Smooth muscle cell (in vitro differentiated cells): Measurements from ENCODE around the gene ADAMTS12. TPM values are rescaled to one million over a fixed set of nuclear protein-coding genes. Genes with fewer than 3 reads are reported as not detected.

ENCODE experiments used
- DNase-seq: peaks from one replicate; lab custom pipeline; 2025; ENCODE audit not compliant: unreplicated experiment; lab: John Stamatoyannopoulos, UW
- H2AFZ ChIP-seq: fragments of 200-600 bp; sonication (generic); 2 replicates; pipeline ENCODE4 v1.6.0; 2016; ENCODE audit warnings: antibody characterized with exemption, low read depth, mild to moderate bottlenecking
- H3F3A ChIP-seq: fragments of 200-600 bp; sonication (generic); 2 replicates; pipeline ENCODE4 v1.6.0; 2017; ENCODE audit warnings: antibody characterized with exemption, low read depth
- H3K27ac ChIP-seq: fragments of 200-600 bp; sonication (generic); 2 replicates; pipeline ENCODE4 v1.5.1; 2016; ENCODE audit warnings: low read depth, mild to moderate bottlenecking
- H3K27me3 ChIP-seq: fragments of 200-600 bp; sonication (generic); 2 replicates; pipeline ENCODE4 v1.6.1; 2016; ENCODE audit warnings: low read depth, mild to moderate bottlenecking
- H3K36me3 ChIP-seq: fragments of 200-600 bp; sonication (generic); 2 replicates; pipeline ENCODE4 v1.5.1; 2016; ENCODE audit warnings: low read depth
- H3K4me1 ChIP-seq: fragments of 200-600 bp; sonication (generic); 2 replicates; pipeline ENCODE4 v1.5.1; 2016; ENCODE audit warnings: low read depth
- H3K4me2 ChIP-seq: fragments of 200-600 bp; sonication (generic); 2 replicates; pipeline ENCODE4 v1.6.0; 2016; ENCODE audit warnings: mild to moderate bottlenecking
- H3K4me3 ChIP-seq: fragments of 200-600 bp; sonication (generic); 2 replicates; pipeline ENCODE4 v1.5.1; 2016; ENCODE audit warnings: mild to moderate bottlenecking
- H3K79me2 ChIP-seq: fragments of 200-600 bp; sonication (generic); 2 replicates; pipeline ENCODE4 v1.6.0; 2016; ENCODE audit warnings: low read depth, mild to moderate bottlenecking
- H3K9ac ChIP-seq: fragments of 200-600 bp; sonication (generic); 2 replicates; pipeline ENCODE4 v1.6.0; 2016; ENCODE audit warnings: low read depth
- H3K9me3 ChIP-seq: fragments of 200-600 bp; sonication (generic); replicated peaks from 2 replicates; pipeline ENCODE4 v1.5.1; 2016; ENCODE audit warnings: low read depth
- H4K20me1 ChIP-seq: fragments of 200-600 bp; sonication (generic); 2 replicates; pipeline ENCODE4 v1.6.0; 2016; ENCODE audit warnings: low read depth
- WGBS: methylation state at CpG from one replicate; pipeline ENCODE4 v1.1.7; 2016; ENCODE audit warnings: low lambda C conversion rate; 5-methylcytosine and 5-hydroxymethylcytosine counted together
- polyA plus RNA-seq: library from polyadenylated mRNA; unstranded; fragments of >200 nt; fragmentation: Nextera tagmentation; extraction: Ambion mirVana; gene quantifications from 2 replicates; pipeline ENCODE4 v1.2.1, GENCODE V29; 2016
- small RNA-seq: library from RNA; depleted of rRNA; stranded (forward); fragments of <200 nt; gene quantifications from one replicate; pipeline ENCODE3, GENCODE V24; 2014
- total RNA-seq: library from RNA; depleted of rRNA; stranded (reverse); fragments of >200 nt; gene quantifications from 2 replicates; pipeline ENCODE4 v1.2.3, GENCODE V29; 2014
- TF ChIP-seq, protein P1 (sequence below): fragments of 200-600 bp; sonication (generic); IDR thresholded peaks from 2 replicates; pipeline ENCODE4 v1.5.1; 2017; ENCODE audit warnings: borderline replicate concordance, mild to moderate bottlenecking, antibody characterized with exemption; ENCODE audit not compliant: insufficient read depth, poor library complexity, severe bottlenecking

The ADAMTS12 gene
- total and polyA plus RNA-seq, 2 experiments from 2014 or later = 34.3 to 84.9 TPM

DNA sequence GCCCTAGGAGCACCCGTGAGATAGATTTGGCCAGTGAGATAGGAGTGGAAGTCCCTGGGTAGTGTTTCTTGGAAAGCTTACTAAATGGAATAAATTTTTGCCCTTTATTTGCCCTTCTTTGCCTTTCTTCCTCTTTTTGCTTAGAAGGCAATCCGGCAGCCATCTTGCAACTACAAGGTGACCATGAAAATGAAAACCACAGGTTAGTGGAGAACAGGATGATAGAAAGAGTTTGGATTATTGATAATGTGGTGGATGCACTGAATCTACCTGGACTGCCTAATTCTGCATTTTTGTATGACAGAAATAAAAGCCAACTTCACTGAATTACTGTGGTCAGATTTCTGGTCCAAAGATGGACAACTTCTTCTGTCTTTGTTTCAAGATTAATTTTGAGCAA, 417.8 kb downstream of the ADAMTS12 start:
- Histone ChIP-seq H3K27me3 (no peaks in the 10 kb centered on the region), H3K79me2 (no peaks in the 10 kb centered on the region), H2AFZ (no peak overlapping the region), H3K36me3 (peaks cover 45% of the 10 kb centered on the region), H3K27ac (no peak overlapping the region), H3K9me3 (no peaks in the 10 kb centered on the region), H3K4me1 (no peaks in the 10 kb centered on the region), H3F3A (peaks cover 16% of the 10 kb centered on the region), H3K4me2 (no peak overlapping the region), H3K4me3 (no peak overlapping the region), H3K9ac (no peak overlapping the region), H4K20me1 (peaks cover 15% of the 10 kb centered on the region)
- 100% methylated on average over 2 of the region's 2 CpGs for WGBS
- TF ChIP-seq, protein P1, sequence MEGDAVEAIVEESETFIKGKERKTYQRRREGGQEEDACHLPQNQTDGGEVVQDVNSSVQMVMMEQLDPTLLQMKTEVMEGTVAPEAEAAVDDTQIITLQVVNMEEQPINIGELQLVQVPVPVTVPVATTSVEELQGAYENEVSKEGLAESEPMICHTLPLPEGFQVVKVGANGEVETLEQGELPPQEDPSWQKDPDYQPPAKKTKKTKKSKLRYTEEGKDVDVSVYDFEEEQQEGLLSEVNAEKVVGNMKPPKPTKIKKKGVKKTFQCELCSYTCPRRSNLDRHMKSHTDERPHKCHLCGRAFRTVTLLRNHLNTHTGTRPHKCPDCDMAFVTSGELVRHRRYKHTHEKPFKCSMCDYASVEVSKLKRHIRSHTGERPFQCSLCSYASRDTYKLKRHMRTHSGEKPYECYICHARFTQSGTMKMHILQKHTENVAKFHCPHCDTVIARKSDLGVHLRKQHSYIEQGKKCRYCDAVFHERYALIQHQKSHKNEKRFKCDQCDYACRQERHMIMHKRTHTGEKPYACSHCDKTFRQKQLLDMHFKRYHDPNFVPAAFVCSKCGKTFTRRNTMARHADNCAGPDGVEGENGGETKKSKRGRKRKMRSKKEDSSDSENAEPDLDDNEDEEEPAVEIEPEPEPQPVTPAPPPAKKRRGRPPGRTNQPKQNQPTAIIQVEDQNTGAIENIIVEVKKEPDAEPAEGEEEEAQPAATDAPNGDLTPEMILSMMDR = no peak
- DNase-seq = no peak

Small RNA genes lying within 50 kb of the gene (small RNA-seq; reads per million reads assigned to genes)
- not detected for gene RNU6-923P

Other genes starting within 250 kb of the ADAMTS12 start
- 0.54 TPM in 1 of 2 replicates, not detected in the other for gene RXFP3, start 44.4 kb upstream of the ADAMTS12 start, total RNA-seq
- gene RXFP3, start 44.4 kb upstream of the ADAMTS12 start, polyA plus RNA-seq = 0.16 TPM in 1 of 2 replicates, not detected in the other
- 0.09 and 0.36 TPM in 2 replicates for gene SLC45A2, start 92.7 kb upstream of the ADAMTS12 start, total RNA-seq
- 0.59 TPM in 1 of 2 replicates, not detected in the other for gene SLC45A2, start 92.7 kb upstream of the ADAMTS12 start, polyA plus RNA-seq
- 13.8 and 14.5 TPM in 2 replicates for gene AMACR, start 116.1 kb upstream of the ADAMTS12 start, total RNA-seq
- gene AMACR, start 116.1 kb upstream of the ADAMTS12 start, polyA plus RNA-seq = 14.1 and 14.5 TPM in 2 replicates
- 3.7 and 8.3 TPM in 2 replicates for gene C1QTNF3, start 151.2 kb upstream of the ADAMTS12 start, total RNA-seq
- 0.72 and 4.8 TPM in 2 replicates for gene C1QTNF3, start 151.2 kb upstream of the ADAMTS12 start, polyA plus RNA-seq